Fibroblast of lung (primary cell): ENCODE results near the gene TRIP13.

ENCODE experiments used
- CTCF ChIP-seq, 2 donors: IDR thresholded peaks in 1 of 2; conservative IDR thresholded peaks in 1 of 2; 1 replicate in 1 of 2; 2 replicates in 1 of 2; pipeline ENCODE4 v1.5.1; 2011 to 2012; ENCODE audit warnings: low read length in 2 of 2, control low read depth in 1 of 2, inconsistent platforms in 1 of 2, low read depth in 1 of 2, mild to moderate bottlenecking in 1 of 2
- EZH2 ChIP-seq: IDR thresholded peaks from 2 replicates; pipeline ENCODE4 v1.5.1; 2012; ENCODE audit warnings: low read length, control low read depth, mild to moderate bottlenecking; ENCODE audit errors: missing control alignments

- no peak for TF ChIP-seq CTCF (conservative IDR thresholded peaks at IDR 0.05 in 1 of 2, IDR thresholded peaks at IDR 0.05 in 1 of 2; ENCODE audit: low read depth in 1 of 2, low read length in 2 of 2)
- no peak for TF ChIP-seq EZH2
Measured at GRCh38 chr5:949275-949543, 56.5 kb downstream of the TRIP13 start.
